Glutamatergic neuron (in vitro differentiated cells): Measurements from ENCODE around the gene TECR. TPM values are rescaled to one million over a fixed set of nuclear protein-coding genes. Genes with fewer than 3 reads are reported as not detected.
"Not testable (repeated sequence)": the region's sequence is repeated elsewhere in the genome, so short reads cannot be mapped to it uniquely, and the experiment has no call there.

Source experiments
- DNase-seq: peaks from one replicate; pipeline ENCODE4 v3.0.0; 2022
- H3K27ac Mint-ChIP-seq: one replicate; pipeline ENCODE4 v1.8.0; 2020; ENCODE audit warnings: mild to moderate bottlenecking, mixed read lengths, inconsistent platforms; ENCODE audit not compliant: unreplicated experiment
- H3K27me3 Mint-ChIP-seq: one replicate; pipeline ENCODE4 v1.8.0; 2020; ENCODE audit warnings: mild to moderate bottlenecking, moderate library complexity, mixed read lengths, inconsistent platforms; ENCODE audit not compliant: unreplicated experiment
- H3K36me3 Mint-ChIP-seq: one replicate; pipeline ENCODE4 v1.8.0; 2020; ENCODE audit warnings: mild to moderate bottlenecking, mixed read lengths, inconsistent platforms; ENCODE audit not compliant: unreplicated experiment
- H3K4me1 Mint-ChIP-seq: one replicate; pipeline ENCODE4 v1.8.0; 2020; ENCODE audit warnings: mild to moderate bottlenecking, low read depth, mixed read lengths, inconsistent platforms; ENCODE audit not compliant: unreplicated experiment
- H3K4me3 Mint-ChIP-seq: one replicate; pipeline ENCODE4 v1.8.0; 2020; ENCODE audit warnings: mild to moderate bottlenecking, mixed read lengths, inconsistent platforms; ENCODE audit not compliant: unreplicated experiment
- H3K9me3 Mint-ChIP-seq: one replicate; pipeline ENCODE4 v1.8.0; 2020; ENCODE audit warnings: mild to moderate bottlenecking, moderate library complexity, mixed read lengths, inconsistent platforms; ENCODE audit not compliant: unreplicated experiment
- CTCF ChIP-seq: fragments of 200-600 bp; sonication (generic); IDR thresholded peaks from one replicate; pipeline ENCODE4 v1.5.0; 2021; ENCODE audit not compliant: partially characterized antibody, unreplicated experiment
- total RNA-seq: library from RNA; stranded (reverse); fragmentation: NEBNext Ultra II Directional; extraction: Animal tissue kit (Norgen Biotek cat#: 25700); gene quantifications from one replicate; pipeline ENCODE4 v1.2.1, GENCODE V29; 2021; ENCODE audit not compliant: unreplicated experiment

TECR gene
- total RNA-seq, 1 donor from 2014 or later: 102 TPM

DNA sequence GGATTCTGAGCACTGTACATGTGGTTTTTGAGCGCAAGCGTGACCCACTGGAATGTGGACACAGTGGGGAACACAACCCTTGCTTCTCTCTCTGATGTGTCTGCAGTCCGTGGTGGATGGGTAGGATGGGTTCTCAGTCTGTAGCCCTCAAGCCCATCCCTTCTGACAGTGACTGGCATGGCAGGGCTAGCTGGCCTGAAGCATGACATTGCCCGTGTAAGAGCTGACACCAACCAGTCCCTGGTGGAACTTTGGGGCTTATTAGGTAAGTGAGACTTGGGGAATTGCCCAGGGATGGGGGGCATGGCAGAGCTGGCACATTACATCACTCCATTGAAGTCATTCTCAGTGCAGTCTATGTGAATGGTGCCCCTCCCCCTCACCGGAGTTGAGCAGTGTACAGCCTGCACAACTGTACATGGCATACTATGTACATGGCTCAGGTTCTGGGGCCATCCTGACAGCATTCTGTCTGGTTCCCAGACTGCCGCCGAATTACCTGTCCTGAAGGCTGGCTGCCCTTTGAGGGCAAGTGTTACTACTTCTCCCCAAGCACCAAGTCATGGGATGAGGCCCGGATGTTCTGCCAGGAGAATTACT is 70.3 kb downstream of the TECR start:
- no peak overlapping the region for H3K27ac Mint-ChIP-seq
- H3K27me3 Mint-ChIP-seq: no peaks in the 10 kb centered on the region
- H3K9me3 Mint-ChIP-seq: peaks cover 9% of the 10 kb centered on the region
- DNase-seq: no peak
- H3K4me1 Mint-ChIP-seq: no peaks in the 10 kb centered on the region
- peaks cover 10% of the 10 kb centered on the region for H3K36me3 Mint-ChIP-seq
- H3K4me3 Mint-ChIP-seq: no peak overlapping the region
- TF ChIP-seq CTCF: no peak

DNA sequence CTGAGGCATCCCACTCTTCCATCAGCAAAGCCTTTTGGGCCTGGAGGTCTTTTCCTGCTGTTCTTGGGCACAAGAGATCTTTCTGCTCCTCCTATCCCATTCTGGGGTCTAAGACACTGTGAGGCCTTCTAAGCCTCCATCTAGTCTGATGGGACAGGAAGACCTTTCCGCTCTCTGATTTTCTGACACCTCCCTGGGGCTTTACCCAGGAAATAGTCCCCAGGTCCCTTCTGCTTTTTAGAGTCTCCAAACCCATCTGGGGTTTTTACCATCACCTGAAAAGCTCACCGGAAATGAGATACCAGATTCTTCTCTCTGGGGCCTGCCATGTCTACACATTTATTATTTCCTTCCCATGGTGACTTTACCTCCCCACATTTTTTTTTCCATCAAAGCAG is 74.6 kb downstream of the TECR start:
- peaks cover 2% of the 10 kb centered on the region for H3K9me3 Mint-ChIP-seq
- no peak for DNase-seq
- H3K4me3 Mint-ChIP-seq: no peak overlapping the region
- TF ChIP-seq CTCF: no peak
- no peaks in the 10 kb centered on the region for H3K36me3 Mint-ChIP-seq
- H3K27ac Mint-ChIP-seq: no peak overlapping the region
- H3K4me1 Mint-ChIP-seq: no peaks in the 10 kb centered on the region
- H3K27me3 Mint-ChIP-seq: peaks cover 2% of the 10 kb centered on the region

- Mint-ChIP-seq H3K27me3 (peaks cover 2% of the 10 kb centered on the region), H3K4me1 (no peaks in the 10 kb centered on the region), H3K36me3 (no peaks in the 10 kb centered on the region), H3K9me3 (no peaks in the 10 kb centered on the region), H3K4me3 (no peak overlapping the region), H3K27ac (no peak overlapping the region)
- no peak for DNase-seq
- no peak for TF ChIP-seq CTCF
These were observed 77.2 kb downstream of the TECR start for GRCh38 chr19:14606627-14607026.

GRCh38 chr19:14611051-14611450 is 81.7 kb downstream of the TECR start:
- DNase-seq: no peak
- Mint-ChIP-seq H3K9me3 (no peaks in the 10 kb centered on the region), H3K4me1 (no peaks in the 10 kb centered on the region), H3K27ac (no peak overlapping the region), H3K36me3 (peaks cover 2% of the 10 kb centered on the region), H3K27me3 (peaks cover 2% of the 10 kb centered on the region), H3K4me3 (no peak overlapping the region)
- TF ChIP-seq CTCF: no peak

GRCh38 chr19:14612242-14612641 is 82.8 kb downstream of the TECR start:
- H3K9me3 Mint-ChIP-seq, H3K27me3 Mint-ChIP-seq, H3K27ac Mint-ChIP-seq, DNase-seq, H3K4me1 Mint-ChIP-seq, H3K36me3 Mint-ChIP-seq, H3K4me3 Mint-ChIP-seq: not testable (repeated sequence)
